Transverse colon (tissue), 4 donors: ENCODE measurements around the gene SLC51A. TPM values are rescaled to one million over a fixed set of nuclear protein-coding genes. Genes with fewer than 3 reads are reported as not detected.

Experiments used
- DNase-seq: peaks from one replicate; pipeline ENCODE4 v3.0.0-alpha.2; 2019
- H3K27ac ChIP-seq, 4 donors: fragments of 200-600 bp; sonication (generic); 2 replicates each; pipeline ENCODE4 v1.5.1; 2016 to 2018; ENCODE audit warnings: inconsistent platforms in 4 of 4
- H3K27me3 ChIP-seq: fragments of 200-600 bp; sonication (generic); 2 replicates; pipeline ENCODE4 v1.5.1; 2017; ENCODE audit warnings: inconsistent platforms
- H3K36me3 ChIP-seq, 4 donors: fragments of 200-600 bp; sonication (generic); 2 replicates each; pipeline ENCODE4 v1.5.1; 2017 to 2019; ENCODE audit warnings: inconsistent platforms in 4 of 4
- H3K4me1 ChIP-seq, 4 donors: fragments of 200-600 bp; sonication (generic); 2 replicates each; pipeline ENCODE4 v1.5.1; 2017 to 2020; ENCODE audit warnings: inconsistent platforms in 4 of 4
- H3K4me3 ChIP-seq, 4 donors: fragments of 200-600 bp; sonication (generic); 1 replicate in 1 of 4; 2 replicates in 3 of 4; pipeline versions ENCODE4 v1.5.1 to v1.6.1; 2017 to 2019; ENCODE audit warnings: inconsistent platforms in 4 of 4
- H3K9me3 ChIP-seq, 2 donors: fragments of 200-600 bp; sonication (generic); 2 replicates each; pipeline ENCODE4 v1.5.1; 2017 to 2019; ENCODE audit warnings: inconsistent platforms in 2 of 2
- CTCF ChIP-seq, 5 experiments: fragments of 200-600 bp in 3 of 5; fragments of 450-650 bp in 2 of 5; sonication (generic) in 3 of 5; IDR thresholded peaks; 1 replicate in 2 of 5; 2 replicates in 3 of 5; pipeline ENCODE4 v1.5.1; 2016 to 2017; ENCODE audit warnings: antibody characterized with exemption in 5 of 5, inconsistent platforms in 3 of 5, mild to moderate bottlenecking in 2 of 5, moderate library complexity in 1 of 5
- EP300 ChIP-seq: sonication (generic); formaldehyde crosslinking; IDR thresholded peaks from one replicate; pipeline ENCODE4 v1.6.1; 2017; ENCODE audit warnings: antibody characterized with exemption, low read depth
- POLR2A ChIP-seq: fragments of 450-650 bp; IDR thresholded peaks from one replicate; pipeline ENCODE4 v1.6.1; 2016; ENCODE audit warnings: antibody characterized with exemption, mild to moderate bottlenecking, moderate library complexity
- POLR2AphosphoS5 ChIP-seq, 3 donors: sonication (generic); formaldehyde crosslinking; IDR thresholded peaks; one replicate each; pipeline ENCODE4 v1.6.1; 2016; ENCODE audit warnings: antibody characterized with exemption in 3 of 3
- WGBS, 2 donors: methylation state at CpG; one replicate each; pipeline ENCODE4 v1.1.5; 2018; ENCODE audit warnings: low coverage in 1 of 2; 5-methylcytosine and 5-hydroxymethylcytosine counted together
- in situ Hi-C, 4 donors: fragments of 200-750 bp; cut with MboI; loops; one replicate each; pipeline versions ENCODE4 v1.15.0 to v1.15.1; 2017; ENCODE audit warnings: low sequenced_read_pairs in 3 of 4, low pct_ligation_motif_present in 1 of 4, low pct_unique_long_range_greater_than_20kb in 1 of 4
- intact Hi-C: fragments of 100-400 bp; cut with DNase I; formaldehyde crosslinking; loops from one replicate; pipeline ENCODE4 v1.15.1; 2023; ENCODE audit warnings: low total_unique reads
- total RNA-seq, 4 donors: library from RNA; depleted of rRNA; stranded (reverse); fragments of >200 nt; gene quantifications; one replicate each; pipeline ENCODE4 v1.1.0, GENCODE V29; 2016

The SLC51A gene
- total RNA-seq, 4 donors from 2014 or later: 7.2 to 123 (median 40.5) TPM

- TF ChIP-seq POLR2AphosphoS5 (IDR thresholded peaks at IDR 0.05) (no peak), EP300 (no peak), POLR2A (no peak)
- Histone ChIP-seq H3K36me3 (no peaks in the 10 kb centered on the region), H3K9me3 (no peaks in the 10 kb centered on the region), H3K27ac (no peak overlapping the region), H3K27me3 (no peaks in the 10 kb centered on the region), H3K4me1 (peaks cover 0 to 3% (median under 1%) of the 10 kb centered on the region in 4 donors), H3K4me3 (no peak overlapping the region)
- WGBS, 2 donors: 86% methylated on average over 10 of the region's 10 CpGs; no CpG with 5 or more reads in 1 of the 2 donors
- in situ Hi-C loops: no loop called here
- DNase-seq: no peak
- intact Hi-C loops: no loop called here
These were observed 8.8 kb downstream of the SLC51A start for GRCh38 chr3:196225086-196225485.

- H3K27me3 ChIP-seq: no peaks in the 10 kb centered on the region
These were observed 9.5 kb downstream of the SLC51A start for GRCh38 chr3:196225763-196226364.

GRCh38 chr3:196227121-196227561 is 10.8 kb downstream of the SLC51A start:
- WGBS, 2 donors: 67 to 84% methylated on average over 3 to 14 of the region's 14 CpGs
- in situ Hi-C loops: no loop called here

More at GRCh38 chr3:196225763-196226364, 9.5 kb downstream of the SLC51A start:
- no peak overlapping the region for H3K27ac ChIP-seq
- intact Hi-C loops: no loop called here
- no peak overlapping the region for H3K4me3 ChIP-seq
- TF ChIP-seq EP300 (no peak), CTCF (IDR thresholded peaks at IDR 0.05) (no peak), POLR2A (no peak), POLR2AphosphoS5 (IDR thresholded peaks at IDR 0.05) (no peak)
- H3K9me3 ChIP-seq: no peaks in the 10 kb centered on the region
- 89 to 92% methylated on average over 6 to 15 of the region's 15 CpGs for WGBS, 2 donors
- no peaks in the 10 kb centered on the region for H3K36me3 ChIP-seq
- in situ Hi-C loops: no loop called here
- no peak for DNase-seq
- H3K4me1 ChIP-seq: peaks cover 0 to 3% (median 0%) of the 10 kb centered on the region in 4 donors

GRCh38 chr3:196227629-196228493 is 11.5 kb downstream of the SLC51A start:
- Histone ChIP-seq H3K4me3 (no peak overlapping the region), H3K27ac (no peak overlapping the region), H3K27me3 (no peaks in the 10 kb centered on the region), H3K9me3 (no peaks in the 10 kb centered on the region), H3K4me1 (peaks cover 0 to 3% (median 0%) of the 10 kb centered on the region in 4 donors), H3K36me3 (no peaks in the 10 kb centered on the region)
- intact Hi-C loops (no loop called here), in situ Hi-C loops (no loop called here)
- TF ChIP-seq POLR2AphosphoS5 (IDR thresholded peaks at IDR 0.05) (no peak), POLR2A (no peak), EP300 (no peak), CTCF (IDR thresholded peaks at IDR 0.05) (no peak)
- 33 to 63% methylated on average over 5 to 23 of the region's 24 CpGs for WGBS, 2 donors
- no peak for DNase-seq

More at GRCh38 chr3:196227121-196227561, 10.8 kb downstream of the SLC51A start:
- peaks cover 0 to 3% (median 0%) of the 10 kb centered on the region in 4 donors for H3K4me1 ChIP-seq
- no peaks in the 10 kb centered on the region for H3K27me3 ChIP-seq
- no peak overlapping the region for H3K27ac ChIP-seq
- intact Hi-C loops: no loop called here
- H3K9me3 ChIP-seq: no peaks in the 10 kb centered on the region
- H3K36me3 ChIP-seq: no peaks in the 10 kb centered on the region
- DNase-seq: no peak
- no peak overlapping the region for H3K4me3 ChIP-seq
- TF ChIP-seq POLR2AphosphoS5 (IDR thresholded peaks at IDR 0.05): no peak
